Transverse colon (tissue), 4 donors: ENCODE measurements around the gene PDGFC.

Experiments used
- POLR2AphosphoS5 ChIP-seq, 3 donors: sonication (generic); formaldehyde crosslinking; IDR thresholded peaks; one replicate each; pipeline ENCODE4 v1.6.1; 2016; ENCODE audit warnings: antibody characterized with exemption in 3 of 3
- TF ChIP-seq, protein P1 (sequence below), 5 experiments: fragments of 200-600 bp in 3 of 5; fragments of 450-650 bp in 2 of 5; sonication (generic) in 3 of 5; IDR thresholded peaks; 1 replicate in 2 of 5; 2 replicates in 3 of 5; pipeline ENCODE4 v1.5.1; 2016 to 2017; ENCODE audit warnings: antibody characterized with exemption in 5 of 5, inconsistent platforms in 3 of 5, mild to moderate bottlenecking in 2 of 5, moderate library complexity in 1 of 5

DNA sequence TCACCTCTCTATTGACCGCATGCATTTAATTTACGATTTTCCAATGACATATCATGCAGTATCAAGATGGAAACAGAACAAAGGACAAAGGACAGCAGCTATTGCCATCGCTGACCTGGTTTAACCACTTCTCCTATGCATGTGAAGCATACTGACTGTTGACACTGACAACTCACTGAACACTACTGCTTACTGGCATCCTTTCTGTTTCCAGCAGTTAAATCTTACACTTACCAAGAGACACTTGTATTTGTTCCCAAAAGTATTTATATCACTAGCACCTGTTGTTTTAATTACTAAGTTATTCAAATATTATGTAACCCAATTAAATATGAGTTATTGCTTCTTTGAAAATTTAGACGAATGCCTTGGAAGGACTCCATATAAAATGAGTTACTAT is 176.7 kb downstream of the PDGFC start:
- TF ChIP-seq POLR2AphosphoS5 (IDR thresholded peaks at IDR 0.05): no peak
- TF ChIP-seq, protein P1, sequence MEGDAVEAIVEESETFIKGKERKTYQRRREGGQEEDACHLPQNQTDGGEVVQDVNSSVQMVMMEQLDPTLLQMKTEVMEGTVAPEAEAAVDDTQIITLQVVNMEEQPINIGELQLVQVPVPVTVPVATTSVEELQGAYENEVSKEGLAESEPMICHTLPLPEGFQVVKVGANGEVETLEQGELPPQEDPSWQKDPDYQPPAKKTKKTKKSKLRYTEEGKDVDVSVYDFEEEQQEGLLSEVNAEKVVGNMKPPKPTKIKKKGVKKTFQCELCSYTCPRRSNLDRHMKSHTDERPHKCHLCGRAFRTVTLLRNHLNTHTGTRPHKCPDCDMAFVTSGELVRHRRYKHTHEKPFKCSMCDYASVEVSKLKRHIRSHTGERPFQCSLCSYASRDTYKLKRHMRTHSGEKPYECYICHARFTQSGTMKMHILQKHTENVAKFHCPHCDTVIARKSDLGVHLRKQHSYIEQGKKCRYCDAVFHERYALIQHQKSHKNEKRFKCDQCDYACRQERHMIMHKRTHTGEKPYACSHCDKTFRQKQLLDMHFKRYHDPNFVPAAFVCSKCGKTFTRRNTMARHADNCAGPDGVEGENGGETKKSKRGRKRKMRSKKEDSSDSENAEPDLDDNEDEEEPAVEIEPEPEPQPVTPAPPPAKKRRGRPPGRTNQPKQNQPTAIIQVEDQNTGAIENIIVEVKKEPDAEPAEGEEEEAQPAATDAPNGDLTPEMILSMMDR (IDR thresholded peaks at IDR 0.05): no peak
